Measurements from ENCODE around the gene SIK2.

Gene SIK2

DNA sequence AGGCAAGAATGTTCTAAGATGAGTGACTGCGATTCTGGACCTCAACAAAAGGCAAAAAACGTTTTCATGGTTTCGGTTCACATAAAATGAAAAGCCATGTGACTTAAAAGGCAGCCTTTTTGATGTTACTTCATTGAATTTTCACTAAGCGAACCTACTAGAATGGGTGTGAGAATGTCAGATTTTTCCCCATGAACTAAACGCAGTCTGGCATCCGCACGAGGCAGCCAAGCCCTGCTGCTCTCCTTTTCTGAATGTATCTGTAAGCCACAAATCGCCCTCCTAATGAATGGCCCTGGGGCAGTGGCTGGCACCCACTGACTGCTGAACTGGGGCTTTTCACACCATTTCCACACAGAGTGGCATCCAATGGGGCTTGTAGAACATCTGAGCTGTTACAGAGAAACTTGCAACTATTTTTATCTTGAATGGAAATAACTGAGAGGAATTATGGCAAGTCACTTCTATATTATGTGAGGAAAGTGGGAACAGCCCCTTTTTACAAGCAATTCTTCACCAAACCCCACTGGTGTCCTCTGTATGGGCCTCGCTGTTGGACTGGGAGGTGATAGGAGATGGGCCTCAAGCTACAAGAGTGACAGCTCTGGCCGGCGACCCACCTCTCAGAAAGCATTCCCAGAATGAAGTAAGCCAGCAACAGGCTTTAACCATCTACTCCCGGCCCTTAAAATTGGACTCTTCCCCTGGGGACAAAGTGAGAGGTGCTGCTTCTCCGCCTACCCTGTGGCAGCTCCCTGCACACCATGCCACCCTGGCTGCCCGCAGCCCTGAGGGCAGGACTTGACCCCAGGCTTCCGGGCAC lies 134.6 kb downstream of the SIK2 start:
- no peak for DNase-seq
- no peaks in the 10 kb centered on the region for H3K79me2 ChIP-seq (ENCODE audit: insufficient read depth, low read length)
- no peaks in the 10 kb centered on the region for H3K27me3 ChIP-seq (ENCODE audit: insufficient read depth, low read length, poor library complexity)
- no peak overlapping the region for H3K4me2 ChIP-seq (ENCODE audit: insufficient read depth, low read length)
- peaks cover 42% of the 10 kb centered on the region for H3K36me3 ChIP-seq (ENCODE audit: insufficient read depth, low read length)
- no peaks in the 10 kb centered on the region for H3K4me1 ChIP-seq (ENCODE audit: insufficient read depth, low read length)
- H3K9ac ChIP-seq (ENCODE audit: low read depth, low read length): no peak overlapping the region
- TF ChIP-seq, protein P1, sequence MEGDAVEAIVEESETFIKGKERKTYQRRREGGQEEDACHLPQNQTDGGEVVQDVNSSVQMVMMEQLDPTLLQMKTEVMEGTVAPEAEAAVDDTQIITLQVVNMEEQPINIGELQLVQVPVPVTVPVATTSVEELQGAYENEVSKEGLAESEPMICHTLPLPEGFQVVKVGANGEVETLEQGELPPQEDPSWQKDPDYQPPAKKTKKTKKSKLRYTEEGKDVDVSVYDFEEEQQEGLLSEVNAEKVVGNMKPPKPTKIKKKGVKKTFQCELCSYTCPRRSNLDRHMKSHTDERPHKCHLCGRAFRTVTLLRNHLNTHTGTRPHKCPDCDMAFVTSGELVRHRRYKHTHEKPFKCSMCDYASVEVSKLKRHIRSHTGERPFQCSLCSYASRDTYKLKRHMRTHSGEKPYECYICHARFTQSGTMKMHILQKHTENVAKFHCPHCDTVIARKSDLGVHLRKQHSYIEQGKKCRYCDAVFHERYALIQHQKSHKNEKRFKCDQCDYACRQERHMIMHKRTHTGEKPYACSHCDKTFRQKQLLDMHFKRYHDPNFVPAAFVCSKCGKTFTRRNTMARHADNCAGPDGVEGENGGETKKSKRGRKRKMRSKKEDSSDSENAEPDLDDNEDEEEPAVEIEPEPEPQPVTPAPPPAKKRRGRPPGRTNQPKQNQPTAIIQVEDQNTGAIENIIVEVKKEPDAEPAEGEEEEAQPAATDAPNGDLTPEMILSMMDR (IDR thresholded peaks at IDR 0.05; ENCODE audit: borderline replicate concordance, extremely low read depth, low read length, poor library complexity, severe bottlenecking): no peak
- TF ChIP-seq EZH2 (IDR thresholded peaks at IDR 0.05; ENCODE audit: borderline replicate concordance, low read depth, low read length, severe bottlenecking): no peak
- H3K27ac ChIP-seq (ENCODE audit: low read length): no peak overlapping the region
- H3K4me3 ChIP-seq (ENCODE audit: low read depth in 1 of 2, low read length in 2 of 2): no peak overlapping the region
- H3K9me3 ChIP-seq (ENCODE audit: insufficient read depth, low read length, severe bottlenecking): no peaks in the 10 kb centered on the region
- ATAC-seq (ENCODE audit: insufficient read depth, low read depth): no peak
- H4K20me1 ChIP-seq (ENCODE audit: insufficient read depth, low read length): no peaks in the 10 kb centered on the region
- no peak overlapping the region for H2AFZ ChIP-seq (ENCODE audit: low read depth, low read length)

DNA sequence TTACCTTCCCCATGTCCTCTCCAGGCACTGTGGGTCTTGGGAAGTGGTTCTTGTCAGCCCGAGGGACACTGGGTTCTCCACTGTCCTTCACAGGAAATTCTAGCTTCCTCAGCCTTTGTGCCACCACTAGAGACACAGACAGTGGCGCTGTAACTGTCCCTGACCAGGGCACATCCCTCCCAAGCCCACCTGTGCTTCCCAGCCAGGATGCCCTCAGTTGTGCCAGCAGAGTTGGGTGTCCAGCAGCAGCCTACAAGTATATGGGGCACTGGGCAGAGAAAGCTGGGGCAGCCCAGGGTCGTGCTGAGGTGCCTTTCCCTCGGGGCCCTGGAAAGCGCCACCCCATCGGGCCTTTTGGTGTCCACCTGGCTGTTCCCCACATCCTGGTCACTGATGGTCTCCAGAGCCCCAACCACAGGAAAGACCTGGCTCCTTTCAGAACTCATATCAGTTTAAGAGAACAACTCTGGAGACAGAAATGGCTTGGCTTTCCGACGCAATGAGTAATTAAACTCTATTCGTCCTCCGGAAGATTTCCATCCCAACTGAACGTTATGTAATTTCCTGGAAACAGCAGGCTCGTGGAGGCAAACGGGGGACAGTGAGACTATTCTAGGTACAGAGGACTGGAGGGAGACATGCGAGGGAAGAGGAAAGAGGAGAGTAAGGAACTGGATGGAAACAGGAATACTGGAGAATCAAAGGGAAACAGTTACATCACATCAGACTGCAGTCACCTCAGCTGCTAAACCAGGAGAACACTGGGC lies 135.4 kb downstream of the SIK2 start:
- TF ChIP-seq, protein P1 (IDR thresholded peaks at IDR 0.05; ENCODE audit: borderline replicate concordance, extremely low read depth, low read length, poor library complexity, severe bottlenecking): no peak
- no peak for TF ChIP-seq EZH2 (IDR thresholded peaks at IDR 0.05; ENCODE audit: borderline replicate concordance, low read depth, low read length, severe bottlenecking)
- DNase-seq: no peak
- no peaks in the 10 kb centered on the region for H3K4me1 ChIP-seq (ENCODE audit: insufficient read depth, low read length)
- H3K27ac ChIP-seq (ENCODE audit: low read length): no peak overlapping the region; the same call in 1 of the 2 replicates
- H2AFZ ChIP-seq (ENCODE audit: low read depth, low read length): no peak overlapping the region
- no peaks in the 10 kb centered on the region for H4K20me1 ChIP-seq (ENCODE audit: insufficient read depth, low read length)
- ATAC-seq (ENCODE audit: insufficient read depth, low read depth): no peak
- no peak overlapping the region for H3K4me3 ChIP-seq (ENCODE audit: low read depth in 1 of 2, low read length in 2 of 2)
- H3K9me3 ChIP-seq (ENCODE audit: insufficient read depth, low read length, severe bottlenecking): no peaks in the 10 kb centered on the region
- no peaks in the 10 kb centered on the region for H3K27me3 ChIP-seq (ENCODE audit: insufficient read depth, low read length, poor library complexity)
- H3K9ac ChIP-seq (ENCODE audit: low read depth, low read length): no peak overlapping the region
- H3K79me2 ChIP-seq (ENCODE audit: insufficient read depth, low read length): no peaks in the 10 kb centered on the region
- no peak overlapping the region for H3K4me2 ChIP-seq (ENCODE audit: insufficient read depth, low read length)
- peaks cover 49% of the 10 kb centered on the region for H3K36me3 ChIP-seq (ENCODE audit: insufficient read depth, low read length)

DNA sequence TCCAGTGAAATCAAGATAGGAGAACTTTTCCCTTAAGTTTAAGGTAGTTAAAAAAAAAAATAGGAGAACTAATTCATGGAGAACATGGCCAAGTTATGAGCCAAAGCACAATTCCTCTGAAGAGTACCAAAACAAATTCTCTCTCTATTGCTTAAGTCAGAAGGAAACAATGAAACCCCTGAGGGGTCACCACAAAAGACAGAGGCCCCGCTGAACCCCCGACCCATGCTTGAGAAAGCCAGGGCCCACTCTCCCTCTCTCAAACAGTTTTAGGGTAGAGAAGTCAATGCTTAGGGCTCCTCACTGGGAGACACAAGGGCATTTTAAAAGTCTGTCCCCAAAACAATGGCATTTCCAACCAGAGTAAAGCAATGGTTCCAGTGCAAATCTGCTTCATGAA lies 137.1 kb downstream of the SIK2 start:
- Histone ChIP-seq H3K4me3 (ENCODE audit: low read depth in 1 of 2, low read length in 2 of 2) (no peak overlapping the region), H3K9ac (ENCODE audit: low read depth, low read length) (no peak overlapping the region), H3K27me3 (ENCODE audit: insufficient read depth, low read length, poor library complexity) (no peaks in the 10 kb centered on the region), H3K27ac (ENCODE audit: low read length) (no peak overlapping the region), H2AFZ (ENCODE audit: low read depth, low read length) (no peak overlapping the region), H3K9me3 (ENCODE audit: insufficient read depth, low read length, severe bottlenecking) (no peaks in the 10 kb centered on the region), H3K4me2 (ENCODE audit: insufficient read depth, low read length) (no peak overlapping the region), H3K36me3 (ENCODE audit: insufficient read depth, low read length) (peaks cover 62% of the 10 kb centered on the region), H4K20me1 (ENCODE audit: insufficient read depth, low read length) (no peaks in the 10 kb centered on the region), H3K4me1 (ENCODE audit: insufficient read depth, low read length) (no peaks in the 10 kb centered on the region), H3K79me2 (ENCODE audit: insufficient read depth, low read length) (no peaks in the 10 kb centered on the region)
- DNase-seq: no peak
- TF ChIP-seq EZH2 (IDR thresholded peaks at IDR 0.05; ENCODE audit: borderline replicate concordance, low read depth, low read length, severe bottlenecking): no peak
- TF ChIP-seq, protein P1 (IDR thresholded peaks at IDR 0.05; ENCODE audit: borderline replicate concordance, extremely low read depth, low read length, poor library complexity, severe bottlenecking): no peak
- ATAC-seq (ENCODE audit: insufficient read depth, low read depth): no peak

All from DND-41 (cell line).